ENCODE data around the gene TMA7. TPM values are rescaled to one million over a fixed set of nuclear protein-coding genes. Genes with fewer than 3 reads are reported as not detected.
"Not testable (repeated sequence)": the region's sequence is repeated elsewhere in the genome, so short reads cannot be mapped to it uniquely, and the experiment has no call there.

Gene TMA7
- total RNA-seq, 3 donors from 2014 or later: 270 to 343 (median 333) TPM

DNA sequence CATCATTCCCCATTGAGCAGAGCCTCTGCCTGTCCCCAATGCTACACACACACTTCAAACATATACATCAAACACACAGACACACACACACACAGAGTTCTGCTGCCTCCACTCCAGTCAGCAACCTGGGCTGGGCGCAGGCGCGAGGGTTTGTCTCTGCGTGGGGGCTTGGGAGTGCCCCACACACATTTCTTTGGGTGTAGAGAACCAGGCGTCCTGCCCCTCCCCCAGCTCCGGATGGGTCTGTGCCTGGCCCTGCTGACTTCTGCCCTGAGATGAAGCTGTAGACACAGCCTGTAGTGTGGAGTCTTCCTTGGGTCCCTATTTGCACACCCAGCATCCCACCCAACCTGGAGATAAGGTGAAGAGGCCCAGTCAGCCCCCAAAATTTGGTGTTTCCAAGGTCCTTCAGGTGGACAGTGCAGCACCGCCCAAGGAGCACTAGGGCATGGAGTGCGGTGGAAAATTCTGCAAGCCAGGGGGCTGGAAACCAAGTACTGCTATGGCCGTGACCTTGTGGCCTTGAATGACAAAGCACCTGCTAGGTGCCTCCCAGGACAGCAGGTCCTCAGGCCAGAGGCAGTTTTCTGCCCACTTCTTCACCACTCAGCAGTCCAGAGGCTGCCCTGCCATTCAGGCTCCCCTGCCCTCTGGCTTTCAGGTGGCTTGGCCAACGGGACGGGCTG lies 41.2 kb upstream of the TMA7 start:
- no peak for TF ChIP-seq POLR2AphosphoS5 (IDR thresholded peaks at IDR 0.05)
- no peak for TF ChIP-seq POLR2A (IDR thresholded peaks at IDR 0.05)
- TF ChIP-seq, protein P1, sequence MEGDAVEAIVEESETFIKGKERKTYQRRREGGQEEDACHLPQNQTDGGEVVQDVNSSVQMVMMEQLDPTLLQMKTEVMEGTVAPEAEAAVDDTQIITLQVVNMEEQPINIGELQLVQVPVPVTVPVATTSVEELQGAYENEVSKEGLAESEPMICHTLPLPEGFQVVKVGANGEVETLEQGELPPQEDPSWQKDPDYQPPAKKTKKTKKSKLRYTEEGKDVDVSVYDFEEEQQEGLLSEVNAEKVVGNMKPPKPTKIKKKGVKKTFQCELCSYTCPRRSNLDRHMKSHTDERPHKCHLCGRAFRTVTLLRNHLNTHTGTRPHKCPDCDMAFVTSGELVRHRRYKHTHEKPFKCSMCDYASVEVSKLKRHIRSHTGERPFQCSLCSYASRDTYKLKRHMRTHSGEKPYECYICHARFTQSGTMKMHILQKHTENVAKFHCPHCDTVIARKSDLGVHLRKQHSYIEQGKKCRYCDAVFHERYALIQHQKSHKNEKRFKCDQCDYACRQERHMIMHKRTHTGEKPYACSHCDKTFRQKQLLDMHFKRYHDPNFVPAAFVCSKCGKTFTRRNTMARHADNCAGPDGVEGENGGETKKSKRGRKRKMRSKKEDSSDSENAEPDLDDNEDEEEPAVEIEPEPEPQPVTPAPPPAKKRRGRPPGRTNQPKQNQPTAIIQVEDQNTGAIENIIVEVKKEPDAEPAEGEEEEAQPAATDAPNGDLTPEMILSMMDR (IDR thresholded peaks at IDR 0.05): no peak
- H3K4me1 ChIP-seq: peaks cover 4 to 17% of the 10 kb centered on the region in 2 donors
- no peaks in the 10 kb centered on the region for H3K36me3 ChIP-seq
- intact Hi-C loops (cut with DNase I; ENCODE audit: low total_unique reads): no loop called here
- H3K27me3 ChIP-seq: no peaks in the 10 kb centered on the region
- H3K4me3 ChIP-seq: no peak overlapping the region
- H3K27ac ChIP-seq: peak overlapping the region; percentile 57 to 93
- H3K9me3 ChIP-seq: no peaks in the 10 kb centered on the region
- DNase-seq (ENCODE audit: low spot score in 2 of 2): no peak

DNA sequence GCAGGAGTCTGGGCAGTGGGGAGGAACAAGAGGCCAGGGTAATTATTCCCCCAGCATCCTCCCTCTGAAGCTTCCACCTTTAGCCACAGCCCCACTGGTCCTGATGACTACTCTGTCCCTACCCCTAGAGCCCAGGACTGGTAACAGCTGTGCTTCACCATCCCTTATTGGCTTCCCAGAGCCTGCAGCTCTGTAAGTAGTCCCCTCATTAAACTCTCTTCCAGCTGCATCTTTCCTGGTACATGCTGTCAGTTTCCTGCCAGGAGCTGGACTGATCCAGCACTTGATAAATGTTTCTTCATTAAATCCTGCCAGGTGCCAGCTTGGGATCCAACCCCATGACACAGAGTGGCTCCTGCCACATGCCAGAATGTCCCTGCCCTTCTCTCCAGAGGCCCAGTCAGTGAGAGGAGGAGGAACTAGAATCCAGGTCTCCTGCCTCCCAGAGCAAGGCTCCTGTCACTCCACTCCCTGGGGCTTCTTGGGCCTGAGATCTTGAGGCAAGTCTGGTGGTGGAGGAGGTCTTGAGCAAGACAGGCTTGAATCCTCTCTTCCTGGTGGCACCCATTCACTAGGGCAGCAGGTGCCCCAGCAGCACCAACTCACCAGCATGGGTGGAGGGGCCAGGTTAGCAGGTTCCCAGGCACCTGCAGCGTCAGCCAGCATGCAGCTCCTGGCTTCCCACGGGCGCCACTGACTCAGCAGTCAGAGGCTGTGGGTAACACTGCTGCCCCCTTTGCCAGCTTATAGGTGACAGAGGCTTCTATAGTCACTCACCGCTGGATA lies 40.5 kb upstream of the TMA7 start:
- Histone ChIP-seq H3K27me3 (no peaks in the 10 kb centered on the region), H3K4me3 (no peak overlapping the region), H3K9me3 (no peaks in the 10 kb centered on the region), H3K27ac (peak overlapping the region; percentile 62 to 93), H3K4me1 (peaks cover 4 to 17% of the 10 kb centered on the region in 2 donors), H3K36me3 (no peaks in the 10 kb centered on the region)
- peak in 1 of 2 donors; percentile 51 for DNase-seq (ENCODE audit: low spot score in 2 of 2)
- intact Hi-C loops (cut with DNase I; ENCODE audit: low total_unique reads): no loop called here
- TF ChIP-seq, protein P1 (IDR thresholded peaks at IDR 0.05): no peak
- no peak for TF ChIP-seq POLR2A (IDR thresholded peaks at IDR 0.05)

DNA sequence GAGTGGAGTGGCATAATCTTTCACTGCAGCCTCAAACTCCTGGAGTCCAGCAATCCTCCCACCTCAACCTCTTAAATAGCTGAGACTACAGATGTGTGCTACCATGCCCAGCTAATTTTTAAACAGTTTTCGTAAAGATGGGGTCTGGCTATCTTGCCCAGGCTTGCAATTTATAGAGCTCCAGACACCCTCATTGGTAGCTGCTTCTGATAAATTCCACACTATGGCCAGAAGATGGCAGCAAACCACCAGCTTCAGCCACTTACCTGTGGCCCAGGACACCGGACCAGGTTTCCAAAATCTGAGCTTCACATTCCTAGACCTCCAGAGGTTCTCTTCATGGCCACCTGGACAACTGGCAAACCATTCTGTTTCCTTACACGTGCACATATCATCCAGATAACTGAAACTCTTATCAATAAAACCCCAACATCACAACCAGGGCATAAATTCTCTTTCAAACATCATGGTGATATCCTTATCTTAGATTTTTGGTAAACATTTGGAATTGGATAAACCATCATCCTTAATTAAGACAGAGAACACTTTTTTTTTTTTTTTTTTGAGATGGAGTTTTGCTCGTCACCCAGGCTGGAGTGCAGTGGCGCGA lies 39.1 kb upstream of the TMA7 start:
- Histone ChIP-seq H3K27me3 (no peaks in the 10 kb centered on the region), H3K27ac (peak overlapping the region; percentile 90 to 93), H3K36me3 (no peaks in the 10 kb centered on the region), H3K4me3 (no peak overlapping the region), H3K4me1 (peaks cover 4 to 17% of the 10 kb centered on the region in 2 donors), H3K9me3 (no peaks in the 10 kb centered on the region)
- TF ChIP-seq POLR2AphosphoS5 (IDR thresholded peaks at IDR 0.05) (peak in 1 of 3 donors; percentile 21), POLR2A (IDR thresholded peaks at IDR 0.05) (no peak)
- TF ChIP-seq, protein P1 (IDR thresholded peaks at IDR 0.05): peak; percentile 77 to 92 (median 87)
- peak; percentile 59 to 77 for DNase-seq (ENCODE audit: low spot score in 2 of 2)
- intact Hi-C loops (cut with DNase I; ENCODE audit: low total_unique reads): no loop called here

DNA sequence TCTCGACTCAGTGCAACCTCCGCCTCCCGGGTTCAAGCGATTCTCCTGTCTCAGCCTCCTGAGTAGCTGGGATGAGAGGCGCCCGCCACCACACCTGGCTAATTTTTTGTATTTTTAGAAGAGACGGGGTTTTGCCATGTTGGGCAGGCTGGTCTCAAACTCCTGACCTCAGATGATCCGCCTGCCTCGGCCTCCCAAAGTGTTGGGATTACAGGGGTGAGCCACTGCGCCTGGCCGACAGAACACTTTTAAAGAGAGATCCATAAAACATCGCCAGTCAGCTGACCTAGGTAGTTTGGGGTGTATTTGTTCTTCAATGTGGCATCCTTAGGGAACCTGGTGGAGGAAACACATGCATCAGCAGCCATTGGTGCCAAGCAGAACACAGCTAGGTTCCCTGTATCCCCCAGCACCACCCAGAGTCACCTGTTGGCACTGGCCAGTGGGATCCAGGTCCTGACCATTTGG lies 38.6 kb upstream of the TMA7 start:
- peak; percentile 30 for DNase-seq (ENCODE audit: low spot score in 2 of 2)
- H3K4me1 ChIP-seq: peaks cover 4 to 17% of the 10 kb centered on the region in 2 donors

DNA sequence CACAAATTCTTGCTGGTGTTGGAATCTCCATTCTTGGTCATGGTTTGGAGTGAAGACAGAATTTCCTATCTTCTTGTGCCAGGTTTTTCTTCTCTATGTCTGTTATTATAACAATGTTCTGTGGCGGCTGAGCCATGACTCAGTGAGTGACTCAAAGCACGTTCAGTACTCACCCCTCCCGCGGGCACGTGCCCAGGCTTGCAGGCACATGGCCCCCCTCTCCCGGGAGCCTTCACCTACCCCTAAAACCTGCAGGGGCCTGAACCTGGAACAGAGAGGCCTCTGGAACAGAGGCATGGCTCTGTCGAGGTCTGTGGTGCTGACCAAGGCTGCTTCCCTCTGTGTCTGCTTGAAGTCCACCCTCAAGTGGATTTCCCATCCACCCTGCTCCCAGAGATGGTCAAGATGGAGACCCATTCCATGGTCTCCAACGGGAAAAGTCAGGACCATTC lies 37.8 kb upstream of the TMA7 start:
- no peaks in the 10 kb centered on the region for H3K27me3 ChIP-seq
- no peaks in the 10 kb centered on the region for H3K36me3 ChIP-seq
- H3K9me3 ChIP-seq: no peaks in the 10 kb centered on the region
- peaks cover 4 to 17% of the 10 kb centered on the region in 2 donors for H3K4me1 ChIP-seq
- TF ChIP-seq POLR2AphosphoS5 (IDR thresholded peaks at IDR 0.05): peak; percentile 66 to 93 (median 81)
- TF ChIP-seq, protein P1 (IDR thresholded peaks at IDR 0.05): no peak
- H3K27ac ChIP-seq: peak overlapping the region; percentile 90 to 93
- no peak overlapping the region for H3K4me3 ChIP-seq
- DNase-seq (ENCODE audit: low spot score in 2 of 2): peak; percentile 75 to 98
- intact Hi-C loops (cut with DNase I; ENCODE audit: low total_unique reads): no loop called here

More for the DNA sequence above, 38.6 kb upstream of the TMA7 start:
- H3K27me3 ChIP-seq; intact Hi-C loops (cut with DNase I; ENCODE audit: low total_unique reads); H3K36me3 ChIP-seq; H3K4me3 ChIP-seq; H3K9me3 ChIP-seq: not testable (repeated sequence)
- H3K27ac ChIP-seq: peak overlapping the region; percentile 90 to 93

All from breast epithelium (tissue), 4 donors.